Right renal pelvis (tissue), 4 donors: ENCODE data around the gene MYOF. TPM values are rescaled to one million over a fixed set of nuclear protein-coding genes. Genes with fewer than 3 reads are reported as not detected.
"Not testable (repeated sequence)": the region's sequence is repeated elsewhere in the genome, so short reads cannot be mapped to it uniquely, and the experiment has no call there.

Experiments
- DNase-seq, 4 donors: peaks; one replicate each; pipeline ENCODE4 v3.0.0-alpha.2; 2013; ENCODE audit warnings: low read depth in 4 of 4, low spot score in 3 of 4, missing footprints in 1 of 4
- polyA plus RNA-seq, 4 donors: library from polyadenylated mRNA; unstranded; fragments of 120-200 nt; gene quantifications; one replicate each; pipeline ENCODE4 v1.2.1, GENCODE V29; 2013; ENCODE audit not compliant: insufficient read length in 4 of 4

The MYOF gene
- polyA plus RNA-seq, 4 donors, result 29.9 to 40.2 (median 32.6) TPM

DNA sequence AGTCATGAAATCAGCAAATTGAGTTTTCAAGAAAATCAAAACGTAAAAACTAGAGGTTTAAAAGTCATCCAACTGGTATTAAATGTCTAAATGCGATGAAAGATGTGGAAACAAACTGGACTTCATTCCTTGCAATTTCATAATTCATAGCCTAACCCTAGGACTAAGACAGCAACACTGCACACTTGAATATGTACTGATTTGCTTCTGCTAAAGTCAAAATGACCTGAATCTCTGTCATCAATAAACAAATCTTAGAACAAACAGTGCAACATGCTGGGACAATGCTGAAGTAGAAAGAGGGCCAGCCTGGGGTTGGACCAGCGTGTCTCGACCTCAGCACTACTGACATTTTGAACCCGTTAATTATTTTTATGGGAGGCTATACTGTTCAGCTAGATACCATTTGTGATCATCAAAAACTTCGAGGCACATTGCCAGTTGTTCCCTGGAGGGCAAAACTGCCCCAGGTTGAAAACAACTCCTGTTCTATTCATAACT is 47.1 kb downstream of the MYOF start:
- DNase-seq, result no peak

GRCh38 chr10:93431361-93431760 is 50.8 kb downstream of the MYOF start:
- no peak for DNase-seq

GRCh38 chr10:93425861-93426260 is 56.3 kb downstream of the MYOF start:
- DNase-seq, result no peak

- no peak for DNase-seq
These were observed 60.0 kb downstream of the MYOF start for GRCh38 chr10:93422118-93422517.

GRCh38 chr10:93420944-93421825 is 60.9 kb downstream of the MYOF start:
- no peak for DNase-seq

- DNase-seq, result peak in 1 of 4 donors; percentile 50
These were observed 62.0 kb downstream of the MYOF start for GRCh38 chr10:93420091-93420490.

DNA sequence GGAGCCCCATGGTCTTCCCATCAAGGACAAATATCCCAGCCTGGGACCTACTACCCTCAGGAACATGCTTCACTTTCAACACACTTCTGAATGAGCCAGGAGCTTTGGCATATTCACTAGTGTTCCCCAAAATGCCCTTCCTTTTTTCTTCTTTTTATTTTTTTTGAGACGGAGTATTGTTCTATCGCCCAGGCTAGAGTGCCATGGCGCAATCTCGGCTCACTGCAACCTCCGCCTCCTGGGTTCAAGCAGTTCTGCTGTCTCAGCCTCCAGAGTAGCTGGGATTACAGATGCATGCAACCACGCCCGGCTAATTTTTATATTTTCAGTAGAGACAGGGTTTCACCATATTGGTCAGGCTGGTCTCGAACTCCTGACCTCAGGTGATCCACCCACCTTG is 63.1 kb downstream of the MYOF start:
- not testable (repeated sequence) for DNase-seq

GRCh38 chr10:93417921-93418320 is 64.2 kb downstream of the MYOF start:
- DNase-seq, result no peak

- DNase-seq, result no peak
These were observed 64.9 kb downstream of the MYOF start for GRCh38 chr10:93417266-93417665.

- DNase-seq, result no peak
These were observed 65.3 kb downstream of the MYOF start for GRCh38 chr10:93416824-93417223.

GRCh38 chr10:93415693-93416092 is 66.4 kb downstream of the MYOF start:
- no peak for DNase-seq

GRCh38 chr10:93413252-93413689 is 68.9 kb downstream of the MYOF start:
- DNase-seq, result no peak

- no peak for DNase-seq
These were observed 69.3 kb downstream of the MYOF start for GRCh38 chr10:93412801-93413200.

DNA sequence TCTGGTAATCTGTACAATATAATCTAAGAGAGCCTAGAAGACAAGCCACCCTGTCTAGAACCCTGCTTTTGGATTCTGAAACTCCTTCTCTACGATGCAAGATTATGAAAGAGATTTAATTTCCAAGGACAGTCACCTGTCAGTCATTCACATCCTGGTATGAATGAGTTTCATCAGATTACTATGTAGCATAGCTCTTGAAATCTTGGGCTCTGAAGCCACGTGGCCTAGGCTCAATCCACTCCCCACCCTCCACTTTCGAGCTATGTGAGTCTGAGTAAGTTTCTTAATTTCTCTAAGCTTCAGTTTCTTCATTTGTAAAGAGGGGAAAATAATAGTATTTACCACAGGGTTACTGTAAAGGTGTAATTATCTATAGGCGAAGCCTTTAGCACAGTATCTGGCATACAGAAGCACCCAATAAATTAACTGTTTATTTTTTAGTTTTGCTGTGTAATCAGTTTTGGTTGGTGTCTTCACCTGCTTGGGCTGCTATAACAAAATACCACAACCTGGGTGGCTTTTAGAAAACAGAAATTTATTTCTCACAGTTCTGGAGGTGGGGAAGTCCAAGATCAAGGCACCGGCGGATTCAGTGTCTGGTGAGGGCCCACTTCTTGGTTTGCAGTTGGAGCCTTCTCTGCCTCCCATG is 71.3 kb downstream of the MYOF start:
- DNase-seq, result no peak

DNA sequence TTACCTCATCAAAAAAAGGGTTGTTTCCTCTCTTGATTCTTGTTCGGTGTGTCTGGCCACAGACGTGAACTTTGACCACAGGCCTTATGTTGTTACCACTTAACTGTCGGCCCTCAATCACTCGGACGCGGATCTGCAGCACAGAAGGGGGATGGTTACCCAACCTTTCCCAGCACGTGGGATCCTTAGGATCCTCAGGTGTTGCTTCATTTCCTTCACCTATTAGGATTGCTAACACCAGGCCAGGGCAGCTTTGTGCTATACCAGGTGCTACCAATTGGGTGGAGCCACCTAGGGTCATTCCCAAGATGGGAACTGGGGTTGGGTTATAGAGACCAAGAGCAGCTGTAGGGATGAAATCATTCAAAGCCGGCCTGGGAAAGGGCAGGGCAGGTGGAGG is 73.4 kb downstream of the MYOF start:
- DNase-seq, result no peak

GRCh38 chr10:93406364-93407145 is 75.6 kb downstream of the MYOF start:
- no peak for DNase-seq

GRCh38 chr10:93404048-93404354 is 78.1 kb downstream of the MYOF start:
- no peak for DNase-seq

DNA sequence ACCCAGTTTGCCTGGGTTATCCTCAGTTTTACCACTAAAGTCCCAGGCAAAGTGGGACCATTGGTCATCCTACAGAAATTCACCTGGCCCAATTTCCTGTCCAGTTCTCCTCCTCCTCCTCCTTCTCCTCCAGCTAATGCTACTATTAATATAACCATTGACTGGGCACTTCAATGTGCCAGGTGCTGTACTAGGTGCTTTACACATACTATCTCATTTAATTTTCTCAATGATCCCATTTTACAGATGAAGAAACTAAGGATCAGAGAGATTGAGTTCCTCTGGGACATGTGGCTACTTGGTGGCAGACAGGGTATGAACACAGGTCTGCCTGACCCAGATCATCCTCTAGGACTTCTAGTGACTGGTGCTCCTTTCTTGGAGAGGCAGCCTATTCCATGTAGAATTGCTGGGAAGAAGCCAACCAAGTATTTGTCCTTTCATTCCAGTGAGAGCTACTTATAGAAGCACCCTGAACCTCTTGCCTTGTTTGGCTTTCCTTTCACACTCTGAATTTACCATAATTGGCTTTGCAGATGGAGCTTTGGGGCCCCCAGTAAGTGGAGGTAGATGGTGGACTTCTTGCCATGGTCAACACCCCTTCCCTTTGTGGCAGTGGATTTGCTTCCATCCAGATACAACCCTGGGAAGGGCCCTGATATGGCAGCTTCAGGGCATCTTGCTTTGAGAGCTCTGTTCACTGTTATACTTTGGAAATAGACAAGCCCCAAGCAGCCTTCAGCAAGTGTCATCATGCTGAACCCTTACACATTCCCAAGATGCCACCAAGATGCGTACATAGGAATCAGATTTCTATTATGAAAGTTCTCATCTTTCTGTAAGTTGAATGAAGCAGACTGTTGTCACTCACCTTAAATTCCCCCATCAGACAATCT is 78.7 kb downstream of the MYOF start:
- DNase-seq, result no peak

- DNase-seq, result no peak
These were observed 79.9 kb downstream of the MYOF start for GRCh38 chr10:93402192-93402591.

- DNase-seq, result no peak
These were observed 83.6 kb downstream of the MYOF start for GRCh38 chr10:93398528-93398927.
